T1000 (cell line): ENCODE data around the gene CTSS.
"Not testable (repeated sequence)": the region's sequence is repeated elsewhere in the genome, so short reads cannot be mapped to it uniquely, and the experiment has no call there.

ENCODE experiments used
- DNase-seq: peaks from one replicate; lab custom pipeline; 2025; ENCODE audit warnings: mixed read lengths; lab: John Stamatoyannopoulos, UW

Gene CTSS

DNA sequence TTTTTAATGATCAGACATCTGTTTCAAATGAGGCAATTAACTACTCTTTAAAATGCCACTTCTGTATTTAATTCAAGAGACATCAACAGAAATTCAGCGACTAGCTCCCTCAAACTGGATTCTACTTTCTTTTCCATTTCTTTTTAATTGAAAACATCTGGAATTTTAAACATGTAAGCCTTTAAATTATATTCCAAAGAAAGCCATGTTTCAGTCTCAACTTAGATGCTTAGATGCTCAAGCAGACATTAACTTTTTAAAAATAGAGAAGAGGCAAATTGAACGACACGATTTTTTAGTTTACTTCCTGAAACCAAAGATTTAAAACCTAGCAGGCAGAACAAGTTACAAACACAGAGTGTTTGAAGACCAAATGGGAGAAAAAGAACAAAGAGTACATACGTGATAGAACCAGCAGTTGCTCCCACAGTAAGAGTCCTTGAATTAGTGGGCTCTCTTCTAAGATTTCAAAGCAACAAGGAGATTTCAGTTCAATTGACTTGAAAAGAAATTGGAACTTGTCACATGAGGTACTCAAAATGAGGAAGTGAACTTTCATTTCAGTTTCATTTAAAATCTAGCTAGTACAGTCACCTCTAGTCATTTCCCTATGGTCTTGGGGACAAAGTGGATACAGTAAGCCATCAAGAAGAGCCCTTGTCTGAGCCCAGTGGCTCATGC lies at the start of gene CTSS:
Gene CTSS (minus strand): TSS at position 483 of the 681 bp plus-strand sequence. CDS start 1,015 bp downstream, outside the sequence.
- no peak for DNase-seq

DNA sequence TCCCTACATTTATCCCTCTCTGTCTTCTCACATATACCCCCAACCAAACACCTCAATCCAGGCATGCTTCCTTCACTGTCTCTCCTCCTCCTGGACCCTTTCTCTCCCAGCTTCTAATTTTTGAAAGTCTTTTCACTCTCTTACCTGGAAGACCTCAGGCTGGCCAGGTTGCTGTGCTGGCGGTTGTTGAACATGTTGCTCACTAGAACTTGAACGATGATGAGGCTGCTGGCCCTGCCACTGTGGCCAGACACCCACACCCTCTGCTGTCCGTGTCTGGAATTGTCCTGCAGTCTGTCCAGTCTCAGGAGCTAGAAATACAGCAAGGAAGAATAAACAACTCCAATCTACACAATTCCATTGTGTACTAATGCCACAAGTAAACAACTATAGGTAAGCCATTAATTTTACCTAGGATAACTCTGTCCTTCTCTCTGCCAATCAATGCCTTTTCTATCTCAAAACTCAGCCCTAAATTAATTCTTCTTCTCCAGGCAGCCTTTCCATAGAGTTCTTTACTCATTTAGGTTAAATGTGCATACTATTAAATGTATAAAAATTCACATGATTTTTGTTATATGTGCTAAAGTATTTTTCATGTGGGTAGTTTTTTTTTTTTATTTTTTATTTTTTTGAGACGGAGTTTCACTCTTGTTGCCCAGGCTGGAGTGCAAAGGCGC lies 47.6 kb upstream of the CTSS start:
- DNase-seq = no peak

DNA sequence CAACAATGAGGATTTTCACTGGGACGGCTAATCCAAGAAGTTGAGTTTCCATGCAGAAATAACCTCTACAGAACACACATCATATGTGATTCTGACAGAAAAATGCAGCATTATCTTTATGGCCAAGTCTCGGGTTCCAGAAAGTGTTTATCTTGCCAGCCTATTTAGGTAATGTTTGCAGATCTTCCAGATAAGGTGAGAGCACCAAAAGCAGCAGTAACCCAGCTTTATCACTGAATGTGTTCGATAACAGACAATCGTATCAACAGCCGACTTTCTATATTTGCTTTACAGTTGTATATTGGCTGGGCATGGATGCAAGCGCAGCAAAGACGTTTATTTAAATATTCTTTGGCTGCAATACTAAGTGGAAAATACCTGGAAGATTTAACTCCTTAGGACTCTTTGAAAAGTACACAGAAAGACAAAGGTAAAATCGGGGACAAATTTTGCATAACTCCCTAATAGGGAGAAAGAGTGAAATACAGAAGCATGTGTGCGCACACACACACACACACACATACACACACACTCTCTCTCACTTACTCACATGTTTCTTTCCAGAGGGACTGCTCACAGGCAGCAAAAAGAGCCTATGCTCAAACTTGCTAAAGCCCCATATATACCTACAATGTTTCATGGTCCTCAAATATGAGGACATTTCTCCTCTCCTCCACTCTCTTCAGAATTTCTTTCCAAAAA lies 45.5 kb upstream of the CTSS start:
- DNase-seq = no peak

DNA sequence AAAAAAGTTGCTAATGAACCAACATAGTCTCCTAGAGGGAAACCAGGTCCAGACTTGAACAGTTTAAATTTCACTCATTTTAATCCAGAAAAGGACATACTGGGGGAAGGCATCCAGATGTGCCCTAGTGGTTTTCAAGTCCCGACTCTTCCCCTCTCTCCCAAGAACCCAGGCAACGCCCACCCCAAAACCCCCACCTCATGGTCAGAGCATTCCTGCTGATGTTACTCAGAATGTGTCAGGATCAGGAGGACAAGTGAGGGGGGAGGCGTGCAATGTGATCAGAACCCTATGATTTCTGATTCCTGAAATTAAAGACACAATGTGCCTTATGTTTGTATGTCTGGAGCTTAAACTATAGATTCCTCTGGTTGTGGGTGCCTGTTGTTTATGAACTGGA lies 44.1 kb upstream of the CTSS start:
- DNase-seq = no peak

DNA sequence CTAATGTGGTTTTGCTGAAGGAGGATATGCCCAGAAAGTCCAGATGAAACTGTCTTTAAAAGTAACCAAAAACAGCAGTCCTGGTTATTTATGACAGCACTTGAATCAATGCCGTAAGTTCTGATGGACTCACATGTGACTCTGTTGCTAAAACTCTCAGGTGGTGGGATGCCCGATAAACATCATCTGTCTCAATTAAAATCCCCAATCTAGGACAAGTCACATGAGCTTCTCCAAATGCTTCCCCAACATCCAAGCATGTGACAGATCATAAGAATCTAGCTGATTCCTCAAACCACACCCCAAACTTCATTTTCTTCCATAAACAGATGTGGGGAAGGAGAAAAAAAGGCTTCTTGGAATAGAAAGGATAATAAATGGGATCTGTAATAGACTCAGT lies 43.3 kb upstream of the CTSS start:
- DNase-seq = no peak

DNA sequence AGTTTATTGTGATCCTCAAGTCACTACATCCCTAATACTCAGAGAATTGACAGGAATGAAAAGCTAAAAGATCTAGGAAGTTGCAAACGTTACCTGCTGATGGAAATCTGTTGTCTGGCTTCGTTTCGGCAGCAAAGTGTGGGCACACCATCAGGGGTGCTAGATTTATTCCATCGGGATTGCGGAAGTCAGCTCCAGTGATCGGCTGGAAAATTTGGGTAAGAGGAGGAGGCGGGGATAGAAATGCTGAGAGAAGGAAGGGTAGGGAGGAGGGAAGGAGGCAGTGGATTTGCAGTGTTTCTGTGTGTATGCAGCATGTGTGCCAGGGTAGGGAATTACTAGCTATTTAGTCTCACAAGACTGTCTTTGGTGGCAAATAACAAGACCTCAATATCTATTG lies 42.5 kb upstream of the CTSS start, which contains the start of gene CTSK:
Gene CTSK (minus strand): TSS at position 140 of the 400 bp plus-strand sequence. CDS start 1,455 bp downstream, outside the sequence.
- DNase-seq = no peak

- no peak for DNase-seq
Measured at GRCh38 chr1:150807249-150808023, 41.9 kb upstream of the CTSS start.

GRCh38 chr1:150805899-150806298 lies 40.3 kb upstream of the CTSS start:
- DNase-seq = no peak

DNA sequence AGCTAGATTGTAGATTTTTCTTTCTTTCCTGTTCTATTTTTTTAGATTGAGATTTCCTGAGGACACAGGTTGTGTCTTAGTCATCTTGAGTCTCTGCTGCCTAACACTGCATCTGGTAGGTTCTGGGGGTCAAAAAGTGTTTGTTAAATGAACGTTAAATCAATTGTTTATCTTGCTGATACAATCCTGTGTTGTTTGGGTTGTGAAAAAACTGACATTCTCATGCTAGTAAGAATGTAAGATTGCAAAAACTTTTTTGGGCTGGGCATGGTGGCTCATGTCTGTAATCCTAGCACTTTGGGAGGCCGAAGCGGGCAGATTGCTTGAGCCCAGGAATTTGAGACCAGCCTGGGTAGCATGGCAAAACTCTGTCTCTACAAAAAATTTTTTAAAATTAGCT lies 39.1 kb upstream of the CTSS start:
- DNase-seq = no peak

DNA sequence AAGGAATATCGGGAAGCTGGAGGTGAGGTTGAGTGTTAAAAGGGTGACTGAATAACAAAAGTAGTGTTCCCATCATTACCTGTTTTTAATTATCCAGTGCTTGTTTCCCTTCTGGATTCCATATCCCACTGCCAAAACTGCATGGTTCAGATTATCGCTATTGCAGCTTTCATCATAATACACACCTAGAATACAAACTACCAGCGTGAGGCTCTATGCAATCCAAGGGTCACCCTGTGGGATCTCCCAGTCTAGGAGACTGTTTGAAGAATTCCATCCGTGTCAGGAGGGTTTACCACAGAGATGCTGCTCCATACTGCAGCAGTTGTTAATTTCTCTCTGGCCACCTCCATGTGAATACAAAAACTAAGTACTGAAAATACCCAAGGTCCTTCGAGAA lies 33.5 kb upstream of the CTSS start:
- DNase-seq = no peak

DNA sequence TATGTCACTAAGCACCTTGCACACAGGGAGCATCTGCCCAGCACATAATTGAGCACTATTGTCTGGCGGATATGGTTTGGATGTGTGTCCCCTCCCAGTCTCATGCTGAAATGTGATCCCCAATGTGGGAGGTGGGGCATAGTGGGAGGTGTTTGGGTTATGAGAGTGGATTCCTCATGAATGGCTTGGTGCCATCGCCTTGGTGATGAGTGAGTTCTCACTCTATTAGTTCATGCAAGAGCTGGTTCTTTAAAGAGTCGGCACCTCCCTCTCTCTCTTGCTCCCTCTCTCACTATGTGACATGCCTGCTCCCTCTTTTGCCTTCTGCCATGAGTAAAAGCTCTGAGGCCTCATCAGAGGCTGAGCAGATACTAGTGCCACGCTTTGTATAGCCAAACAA lies 32.9 kb upstream of the CTSS start:
- no peak for DNase-seq

GRCh38 chr1:150796374-150796773 lies 30.8 kb upstream of the CTSS start:
- DNase-seq = no peak

GRCh38 chr1:150793778-150794177 lies 28.2 kb upstream of the CTSS start:
- DNase-seq = not testable (repeated sequence)

GRCh38 chr1:150793221-150793620 lies 27.6 kb upstream of the CTSS start:
- no peak for DNase-seq

DNA sequence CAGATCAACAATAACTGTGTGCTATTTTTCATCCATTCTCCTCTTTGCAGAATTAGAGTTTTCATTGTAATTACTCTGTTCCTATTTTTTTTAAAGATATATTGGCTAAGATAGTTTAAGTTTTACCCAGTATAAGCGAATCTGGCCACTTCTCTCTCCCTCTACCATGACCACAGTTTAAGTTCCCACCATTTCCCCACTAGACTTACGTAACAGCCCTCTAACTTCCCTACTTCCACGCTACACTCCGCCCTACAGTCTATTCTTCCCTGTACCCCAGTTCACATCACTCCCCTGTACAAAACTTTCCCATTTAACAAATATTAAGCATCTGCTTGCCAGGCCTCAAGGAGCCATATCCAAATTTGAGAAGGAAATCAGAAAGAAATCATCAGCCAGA lies 26.0 kb upstream of the CTSS start:
- no peak for DNase-seq

DNA sequence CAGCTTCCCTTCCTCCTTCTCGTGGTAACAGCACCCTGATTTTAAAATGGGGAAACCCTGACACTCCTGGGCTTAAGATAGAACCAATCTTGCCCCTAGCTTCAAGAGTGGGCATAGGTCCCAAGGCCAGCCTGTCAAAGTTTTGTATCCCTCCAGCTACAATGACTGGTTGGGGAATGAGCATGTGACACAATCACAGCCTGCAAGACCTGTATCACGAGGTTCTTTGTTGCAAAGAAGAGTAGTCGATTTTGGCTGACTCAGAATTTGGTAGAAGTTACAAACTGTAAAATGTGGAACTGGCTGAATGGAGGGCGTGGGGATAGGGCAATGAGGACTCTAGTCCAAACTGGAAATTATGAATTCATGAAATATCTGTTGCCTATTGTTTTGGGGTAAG lies 23.8 kb upstream of the CTSS start:
- DNase-seq = no peak

- no peak for DNase-seq
Measured at GRCh38 chr1:150788946-150789345, 23.4 kb upstream of the CTSS start.

- no peak for DNase-seq
Measured at GRCh38 chr1:150787455-150787854, 21.9 kb upstream of the CTSS start.

GRCh38 chr1:150780510-150780909 lies 14.9 kb upstream of the CTSS start:
- no peak for DNase-seq

GRCh38 chr1:150778409-150778808 lies 12.8 kb upstream of the CTSS start:
- DNase-seq = no peak

DNA sequence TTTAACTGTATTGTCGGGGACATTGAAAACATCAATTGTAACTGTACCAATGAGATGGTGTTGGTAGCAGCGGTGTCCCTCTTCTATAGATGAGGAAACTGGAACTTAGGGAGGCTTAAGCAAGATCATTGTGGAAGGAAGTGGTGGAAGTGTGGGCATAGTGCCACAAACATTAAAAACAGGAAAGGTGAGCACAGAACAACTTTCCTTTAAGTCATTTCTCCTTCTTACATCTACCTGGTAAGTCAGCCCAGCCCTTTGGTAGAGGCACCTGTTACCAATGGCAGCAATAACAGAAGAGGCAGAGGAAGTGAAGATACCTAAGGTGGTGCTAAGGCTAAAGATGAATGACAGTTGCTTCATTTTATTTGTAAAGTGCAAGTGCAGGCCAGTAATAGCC lies 12.0 kb upstream of the CTSS start:
- DNase-seq = no peak

DNA sequence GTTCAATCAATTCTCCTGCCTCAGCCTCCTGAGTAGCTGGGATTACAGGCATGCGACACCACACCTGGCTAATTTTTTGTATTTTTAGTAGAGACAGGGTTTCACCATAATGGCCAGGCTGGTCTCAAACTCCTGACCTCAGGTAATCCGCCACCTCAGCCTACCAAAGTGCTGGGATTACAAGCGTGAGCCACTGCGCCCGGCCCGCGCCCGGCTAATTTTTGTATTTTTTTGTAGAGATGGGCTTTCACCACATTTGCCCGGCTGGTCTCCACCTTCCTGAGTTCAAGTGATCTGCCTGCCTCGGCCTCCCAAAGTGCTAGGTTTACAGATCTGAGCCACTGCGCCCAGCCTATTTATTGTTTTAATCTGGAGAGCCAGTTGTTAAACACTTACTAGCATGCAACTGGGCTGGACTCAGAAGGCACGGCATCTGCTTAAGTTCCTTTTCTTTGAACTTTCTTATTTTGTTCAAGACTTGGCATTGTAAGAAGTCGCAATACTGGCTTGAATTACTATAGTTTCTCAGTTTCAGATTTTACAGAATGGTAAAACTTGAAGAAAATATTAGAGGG lies 10.4 kb upstream of the CTSS start:
- not testable (repeated sequence) for DNase-seq
